DMS114 treated with DMSO at 0.1 percent for 48 hours (cell line): Measurements from ENCODE around the gene MSH5.
"Not testable (repeated sequence)": the region's sequence is repeated elsewhere in the genome, so short reads cannot be mapped to it uniquely, and the experiment has no call there.

Source experiments
- DNase-seq: peaks from one replicate; lab custom pipeline; 2025; ENCODE audit not compliant: unreplicated experiment; lab: John Stamatoyannopoulos, UW

Gene MSH5

DNA sequence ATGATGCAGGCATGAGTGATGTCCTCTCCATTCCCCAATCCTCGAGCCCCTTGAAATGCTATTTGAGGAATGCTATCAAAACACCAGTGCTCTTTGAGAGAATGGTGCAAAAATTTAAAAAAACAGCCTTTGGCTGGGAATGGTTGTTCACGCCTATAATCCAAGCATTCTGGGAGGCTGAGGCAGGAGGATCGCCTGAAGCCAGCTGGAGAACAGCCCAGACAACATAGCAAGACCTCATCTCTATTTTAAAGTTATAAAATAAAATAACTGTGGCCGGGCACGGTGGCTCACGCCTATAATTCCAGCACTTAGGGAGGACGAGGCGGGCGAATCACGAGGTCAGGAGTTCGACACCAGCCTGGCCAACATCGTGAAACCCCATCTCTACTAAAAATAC, 60.0 kb downstream of the MSH5 start:
- no peak for DNase-seq

DNA sequence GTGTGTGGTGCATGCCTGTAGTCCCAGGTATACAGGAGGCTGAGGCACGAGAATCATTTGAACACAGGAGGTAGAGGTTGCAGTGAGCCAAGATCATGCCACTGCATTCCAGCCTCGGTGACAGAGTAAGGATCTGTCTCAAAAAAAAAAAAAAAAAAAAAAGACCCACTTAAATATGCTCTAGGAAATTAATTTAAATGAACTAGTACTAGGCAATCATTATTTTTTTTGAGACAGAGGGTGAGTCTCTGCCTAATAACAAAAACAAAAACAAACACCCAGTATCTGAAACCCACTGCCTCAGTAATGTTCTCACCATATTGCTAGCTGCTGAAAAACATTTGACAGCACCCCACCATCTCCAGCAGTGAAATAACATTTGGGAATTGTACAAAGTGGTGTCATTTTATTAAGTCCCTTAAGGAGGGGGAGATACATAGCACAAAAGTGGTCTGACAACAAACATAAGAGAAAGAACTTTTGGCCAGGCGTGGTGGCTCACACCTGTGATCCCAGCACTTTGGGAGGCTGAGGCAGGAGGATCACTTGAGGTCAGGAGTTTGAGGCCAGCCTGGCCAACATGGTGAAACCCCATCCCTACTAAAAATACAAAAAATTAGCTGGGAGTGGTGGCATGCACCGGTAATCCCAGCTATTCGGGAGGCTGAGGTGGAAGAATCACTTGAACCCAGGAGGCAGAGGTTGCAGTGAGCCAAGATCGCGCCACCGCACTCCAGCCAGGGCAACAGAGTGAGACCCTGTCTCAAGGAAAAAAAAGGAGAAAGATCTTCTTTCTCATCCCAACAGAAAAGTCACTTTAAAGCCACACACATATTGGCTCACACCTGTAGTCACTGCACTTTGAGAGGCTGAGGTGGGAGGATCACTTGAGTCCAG, 61.5 kb downstream of the MSH5 start:
- DNase-seq, result not testable (repeated sequence)

- DNase-seq, result no peak
Measured at GRCh38 chr6:31805939-31806469, 66.2 kb downstream of the MSH5 start.

DNA sequence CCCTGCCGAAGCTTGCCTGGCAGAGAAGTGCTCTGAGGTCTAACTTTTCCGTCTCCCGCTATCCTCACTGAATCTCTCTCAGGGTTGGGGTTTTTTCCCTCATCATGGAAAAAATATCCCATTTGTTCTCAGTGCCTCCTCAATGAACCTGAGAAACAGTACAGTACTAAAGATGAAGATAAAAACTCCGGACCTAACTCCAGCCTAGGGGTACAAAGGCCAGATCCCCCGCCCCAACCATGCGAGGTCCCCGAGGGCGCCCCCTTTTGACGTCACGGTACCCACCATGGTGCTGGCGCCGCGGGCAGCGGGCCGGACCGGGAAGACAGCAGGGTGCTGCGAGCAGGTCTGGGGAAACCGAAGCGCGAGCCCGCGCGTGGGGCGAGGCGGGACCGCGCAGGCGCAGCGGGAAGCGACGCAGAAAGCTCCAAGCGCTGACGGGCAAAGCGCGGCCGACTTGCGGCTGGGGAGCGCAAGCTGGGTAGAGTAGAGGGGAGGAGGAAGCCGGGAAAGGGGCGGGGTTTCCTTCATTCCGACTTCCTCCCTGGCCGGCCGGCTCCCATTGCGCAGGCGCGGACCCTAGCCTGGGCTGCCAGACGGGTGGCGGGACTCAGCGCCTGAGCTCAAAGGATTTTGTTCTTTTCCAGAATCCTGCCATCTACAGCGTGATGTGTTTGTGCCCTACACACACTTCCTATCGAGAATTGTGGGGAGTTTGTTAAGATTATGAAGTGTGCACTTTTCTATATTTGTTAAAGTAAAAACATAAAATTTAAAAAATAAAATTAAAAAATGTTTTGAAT, 66.9 kb downstream of the MSH5 start, which contains the start of gene LSM2:
Gene LSM2, minus strand, starts transcription at position 497 of the 803 bp plus-strand sequence. Its CDS starts 209 bp downstream, at position 288.
- peak; percentile 96 for DNase-seq

DNA sequence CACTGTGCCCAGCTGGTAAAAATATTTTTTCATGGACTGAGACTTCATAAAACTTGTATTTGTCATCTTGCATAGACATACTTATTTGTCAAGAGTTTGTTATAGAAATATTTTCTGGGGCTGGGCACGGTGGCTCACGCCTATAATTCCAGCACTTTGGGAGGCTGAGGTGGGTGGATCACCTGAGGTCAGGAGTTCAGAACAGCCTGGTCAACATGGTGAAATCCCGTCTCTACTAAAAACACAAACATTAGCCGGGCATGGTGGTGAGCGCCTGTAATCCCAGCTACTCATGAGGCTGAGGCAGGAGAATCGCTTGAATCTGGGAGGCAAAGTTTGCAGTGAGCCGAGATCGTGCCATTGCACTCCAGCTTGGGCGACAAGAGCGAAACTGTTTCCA, 68.8 kb downstream of the MSH5 start:
- DNase-seq, result not testable (repeated sequence)

DNA sequence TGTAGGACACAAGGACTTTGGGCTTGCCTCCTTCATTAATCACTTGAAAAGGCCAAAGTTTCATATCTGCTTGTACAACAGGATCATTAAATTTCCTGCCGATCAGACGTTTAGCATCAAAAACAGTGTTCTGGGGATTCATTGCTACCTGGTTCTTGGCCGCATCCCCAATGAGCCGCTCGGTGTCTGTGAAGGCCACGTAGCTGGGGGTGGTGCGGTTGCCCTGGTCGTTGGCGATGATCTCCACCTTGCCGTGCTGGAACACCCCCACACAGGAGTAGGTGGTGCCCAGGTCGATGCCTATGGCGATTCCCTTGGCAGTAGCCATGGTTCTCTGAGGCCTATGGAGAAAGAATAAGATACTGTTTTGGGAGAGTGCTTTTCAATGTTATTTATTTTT, 71.8 kb downstream of the MSH5 start:
- no peak for DNase-seq
